NCI-H524 treated with DMSO at 0.1 percent for 48 hours (cell line): ENCODE data around the gene PALLD.

Experiments
- DNase-seq: peaks from one replicate; lab custom pipeline; 2025; lab: John Stamatoyannopoulos, UW

Gene PALLD

DNA sequence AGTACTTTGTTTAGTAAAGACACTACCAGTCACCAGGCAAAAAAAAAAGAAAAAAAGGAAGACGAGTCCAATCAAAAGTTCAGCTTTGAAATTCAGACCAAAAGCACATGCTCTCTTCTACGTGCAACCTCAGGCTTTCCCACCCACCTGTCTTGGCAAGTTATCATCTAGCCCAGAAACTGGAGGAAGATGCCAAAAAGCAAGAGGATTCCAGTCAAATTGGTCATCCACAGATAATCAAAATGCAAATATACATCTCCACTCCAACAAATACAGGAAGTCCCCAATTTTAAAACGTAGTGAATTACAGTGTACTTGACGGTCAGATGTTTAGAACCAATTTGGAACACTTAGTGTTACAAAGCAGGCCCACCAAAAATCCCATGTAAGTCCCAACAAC lies 96.5 kb downstream of the PALLD start:
- no peak for DNase-seq

DNA sequence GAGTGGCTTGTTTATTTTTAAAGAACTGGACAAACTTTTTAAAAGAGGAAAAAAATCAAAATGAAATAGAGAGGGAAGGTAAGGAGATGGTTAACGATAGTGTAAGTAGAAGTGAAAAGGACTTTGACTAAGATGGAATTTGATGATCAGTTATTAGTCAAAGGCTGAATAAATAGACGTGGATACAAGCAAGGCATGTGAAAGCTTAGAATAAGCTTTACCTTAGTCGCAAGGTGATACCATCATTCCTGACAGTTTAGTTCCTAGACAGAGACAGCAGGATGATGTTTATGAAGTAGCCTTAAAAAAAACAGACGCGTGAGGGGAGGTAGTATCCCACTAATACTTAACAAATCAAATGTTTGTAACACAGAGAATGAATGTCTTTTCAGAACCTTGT lies 97.3 kb downstream of the PALLD start:
- no peak for DNase-seq

DNA sequence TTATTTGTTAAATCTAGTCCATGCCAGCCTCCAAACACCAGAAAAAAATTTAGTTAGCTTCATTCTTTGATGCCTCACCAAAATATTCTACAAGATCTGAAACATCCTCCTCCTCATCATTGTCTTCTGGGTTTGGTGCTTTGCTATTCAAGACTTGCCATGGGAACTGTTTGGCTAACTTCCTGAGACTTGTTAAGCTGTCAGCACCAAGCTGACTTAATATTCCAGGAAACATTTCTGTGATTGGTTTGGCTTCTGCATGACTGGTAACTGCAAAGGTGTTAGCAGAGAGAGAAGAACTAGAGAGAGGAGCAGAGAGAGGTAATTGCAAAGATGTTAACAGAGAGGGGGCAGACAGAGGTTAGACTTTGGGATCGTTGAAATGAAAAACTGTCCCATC lies 101.3 kb downstream of the PALLD start:
- DNase-seq, result no peak

DNA sequence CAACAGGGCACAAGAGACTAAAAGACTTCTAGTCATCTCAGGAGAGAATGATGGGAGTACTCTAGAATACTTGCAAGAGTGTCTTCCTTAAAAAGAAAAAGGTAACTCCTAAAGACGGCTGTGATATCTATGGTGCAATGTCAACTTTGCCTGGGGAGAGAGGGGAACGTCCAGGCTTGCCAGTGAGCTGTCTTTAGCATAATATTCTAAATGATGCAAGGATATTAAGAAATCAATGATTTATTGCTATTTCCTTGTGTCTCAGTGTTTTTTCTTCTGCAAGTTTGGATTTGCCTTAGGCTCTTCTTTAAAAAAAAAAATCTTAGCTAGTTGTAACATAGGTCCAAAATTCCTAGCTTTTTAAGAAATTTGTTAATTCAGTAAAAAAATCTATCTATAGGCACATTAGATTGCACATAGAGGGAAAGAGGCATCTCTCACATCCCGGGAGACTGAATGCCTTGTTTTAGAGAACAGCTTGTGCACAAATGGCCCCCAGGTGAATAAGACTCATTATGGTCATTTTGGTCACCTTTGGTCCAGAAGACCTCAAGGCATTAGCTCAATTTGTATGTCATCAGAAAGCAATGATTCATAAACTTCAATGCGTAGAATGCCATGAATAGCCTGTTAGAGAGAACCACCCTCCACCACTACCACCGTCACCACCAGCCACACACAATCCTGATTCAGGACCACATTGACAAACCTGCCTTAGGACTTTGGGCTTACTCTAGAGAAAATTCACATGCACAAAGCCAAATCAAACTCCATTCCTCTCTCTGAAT lies 104.1 kb downstream of the PALLD start:
- no peak for DNase-seq

DNA sequence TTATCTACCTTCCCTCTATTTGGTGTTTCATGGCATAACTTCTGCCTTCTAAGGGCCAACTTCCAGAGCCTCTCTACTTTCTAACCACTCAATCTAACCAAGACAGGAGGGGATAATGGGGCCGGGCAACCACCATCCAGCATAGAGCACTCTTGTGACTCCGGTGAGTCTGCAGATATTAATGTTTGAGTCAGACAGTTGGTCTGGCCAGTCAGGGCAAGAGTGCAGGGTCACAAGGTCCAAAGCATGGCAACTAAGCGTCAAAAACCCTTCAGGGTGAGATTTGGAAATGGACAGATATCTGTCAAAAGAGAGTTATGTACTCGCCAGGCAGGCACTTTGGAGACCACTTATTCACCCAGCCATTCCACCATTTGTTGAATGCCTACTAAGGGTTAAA lies 105.0 kb downstream of the PALLD start:
- no peak for DNase-seq

DNA sequence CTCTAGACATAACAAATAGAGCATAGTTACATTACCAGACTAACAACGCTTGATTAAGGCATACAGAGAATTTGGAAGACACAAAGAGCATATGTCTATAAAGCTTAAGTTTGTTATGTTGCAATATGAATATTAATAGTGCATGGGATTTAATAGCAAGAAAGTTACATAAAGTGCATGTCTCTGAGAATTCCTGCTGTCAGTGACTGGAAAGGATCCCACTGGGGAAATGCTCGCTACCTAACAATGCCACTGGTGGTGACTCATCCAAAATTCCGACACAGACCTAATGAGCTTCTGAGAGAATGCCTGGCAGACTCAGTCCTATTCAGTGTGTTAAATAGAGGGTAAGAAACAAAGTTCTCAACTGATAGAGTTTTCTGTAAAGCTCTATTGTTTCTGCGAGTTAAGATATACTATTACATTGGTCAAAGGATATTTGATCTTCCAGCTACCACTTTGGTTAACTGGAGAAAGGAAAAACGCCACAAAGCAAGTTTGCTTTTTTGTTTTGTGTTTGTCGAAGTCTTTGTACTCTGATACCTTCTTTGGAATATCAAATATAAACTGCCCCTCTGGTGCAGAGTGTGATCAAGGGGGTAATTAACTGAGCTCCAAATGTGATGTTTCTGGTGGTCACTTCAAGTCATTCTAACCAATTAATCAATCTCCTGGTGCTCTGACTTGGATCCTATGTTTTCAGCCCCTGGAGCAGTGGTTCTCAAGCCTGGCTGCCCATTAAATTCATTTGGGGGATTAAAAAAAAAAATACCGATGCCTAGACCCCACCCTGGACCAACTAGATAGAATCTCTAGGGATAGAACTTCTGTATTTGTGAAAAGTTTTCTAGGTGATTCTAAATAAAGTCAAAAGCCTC lies 107.9 kb downstream of the PALLD start:
- DNase-seq, result no peak

DNA sequence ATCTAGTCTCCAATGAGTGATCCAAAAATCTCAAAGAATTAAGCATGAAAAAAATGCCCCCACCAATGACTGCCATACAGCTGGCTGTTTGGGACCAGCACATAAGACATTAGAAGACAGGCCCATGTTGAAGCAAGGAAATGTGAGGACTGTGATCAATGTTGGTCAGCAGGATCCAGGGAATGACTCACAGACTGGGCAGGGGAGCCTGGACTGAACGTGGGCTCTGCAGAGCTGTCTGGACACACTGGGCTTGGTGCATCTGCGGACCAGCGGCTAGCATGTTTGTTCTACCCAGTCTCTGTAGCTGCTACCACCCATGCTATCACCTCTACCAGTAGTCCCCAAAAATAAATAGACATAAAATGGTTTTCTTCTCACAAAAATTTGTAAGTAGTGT lies 108.6 kb downstream of the PALLD start:
- no peak for DNase-seq

DNA sequence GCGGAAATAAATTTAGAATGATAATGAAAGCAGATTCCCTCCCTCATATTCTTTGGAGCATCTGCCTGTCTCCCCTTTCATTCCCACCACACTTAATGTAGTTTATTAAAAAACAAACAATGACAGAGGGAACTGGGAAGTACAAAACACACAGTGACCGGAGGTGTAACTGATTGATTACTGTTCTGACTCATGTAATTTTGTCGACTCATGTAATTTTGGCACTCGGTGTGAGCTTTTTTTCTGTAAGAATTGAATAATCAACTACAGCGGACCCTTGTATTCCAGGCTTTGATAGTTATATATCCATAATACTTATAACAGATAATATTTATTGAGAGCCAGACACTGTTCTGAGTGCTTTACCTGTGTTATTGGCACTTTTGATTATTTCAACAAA lies 110.4 kb downstream of the PALLD start:
- no peak for DNase-seq

DNA sequence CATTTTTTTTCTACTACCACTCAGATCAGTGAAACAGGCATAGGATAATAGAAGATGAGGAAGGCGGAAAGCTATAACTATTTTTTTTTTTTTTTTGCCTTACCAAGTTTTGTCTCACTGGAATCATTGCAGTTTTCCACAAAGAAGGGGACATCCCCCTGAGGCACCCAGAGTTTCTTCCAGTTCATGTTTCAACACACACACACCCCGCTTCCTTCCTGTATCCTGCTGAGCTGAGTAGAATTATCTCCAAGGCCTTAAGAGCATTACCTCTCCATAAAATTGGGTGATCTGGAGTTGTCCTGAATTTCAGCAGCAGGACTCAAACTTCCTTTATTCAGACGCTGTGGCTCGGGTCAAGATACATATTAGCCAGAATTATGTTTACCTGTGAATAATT lies 111.9 kb downstream of the PALLD start:
- no peak for DNase-seq

DNA sequence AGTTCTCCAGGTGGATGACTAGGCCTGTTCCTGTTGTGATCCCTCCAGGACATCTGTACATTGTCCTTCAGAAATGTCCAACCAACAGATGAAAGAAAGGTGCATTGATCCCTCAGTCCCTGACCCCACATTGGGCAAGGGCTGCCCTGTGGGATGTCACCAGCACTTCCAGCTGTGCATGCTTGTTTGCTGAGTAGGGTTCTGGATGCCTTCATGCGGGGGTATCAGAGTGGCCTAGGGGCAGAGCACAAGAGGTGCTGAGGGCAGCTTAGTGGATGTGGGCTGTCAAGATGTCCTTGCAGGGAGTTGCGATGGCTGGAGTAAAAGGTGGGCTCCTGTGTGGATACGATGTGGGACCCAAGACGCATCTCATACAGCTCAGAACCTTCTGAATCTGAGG lies 112.5 kb downstream of the PALLD start:
- DNase-seq, result no peak

DNA sequence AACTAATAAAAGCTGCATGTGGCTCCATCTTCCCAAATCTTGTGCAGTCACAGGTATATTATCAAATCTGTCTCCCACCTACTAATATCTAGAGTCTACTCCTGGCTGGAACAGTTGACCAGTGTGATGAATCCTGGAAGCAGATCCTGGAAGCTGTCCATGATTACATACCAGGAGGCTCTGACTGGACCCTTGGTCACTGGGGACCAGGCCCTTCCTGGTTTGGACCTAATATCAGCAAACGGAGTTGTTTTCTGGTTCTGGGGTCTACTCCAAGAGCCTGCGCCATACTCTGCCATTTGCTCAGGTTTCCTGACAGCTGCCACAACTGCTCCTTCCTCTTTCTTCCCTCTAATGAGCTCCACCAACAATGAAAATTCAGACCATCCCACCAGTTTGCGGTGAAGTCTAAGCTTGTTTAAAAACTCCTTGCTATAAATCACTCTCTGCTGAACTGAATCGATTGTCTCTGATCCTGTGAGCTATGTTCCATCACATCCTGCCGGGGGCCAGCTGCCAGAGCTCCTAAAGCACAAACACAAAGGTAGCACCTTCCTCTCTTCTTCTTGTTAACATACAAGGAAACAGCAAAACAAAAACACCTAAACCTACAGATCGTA lies 114.2 kb downstream of the PALLD start:
- no peak for DNase-seq

DNA sequence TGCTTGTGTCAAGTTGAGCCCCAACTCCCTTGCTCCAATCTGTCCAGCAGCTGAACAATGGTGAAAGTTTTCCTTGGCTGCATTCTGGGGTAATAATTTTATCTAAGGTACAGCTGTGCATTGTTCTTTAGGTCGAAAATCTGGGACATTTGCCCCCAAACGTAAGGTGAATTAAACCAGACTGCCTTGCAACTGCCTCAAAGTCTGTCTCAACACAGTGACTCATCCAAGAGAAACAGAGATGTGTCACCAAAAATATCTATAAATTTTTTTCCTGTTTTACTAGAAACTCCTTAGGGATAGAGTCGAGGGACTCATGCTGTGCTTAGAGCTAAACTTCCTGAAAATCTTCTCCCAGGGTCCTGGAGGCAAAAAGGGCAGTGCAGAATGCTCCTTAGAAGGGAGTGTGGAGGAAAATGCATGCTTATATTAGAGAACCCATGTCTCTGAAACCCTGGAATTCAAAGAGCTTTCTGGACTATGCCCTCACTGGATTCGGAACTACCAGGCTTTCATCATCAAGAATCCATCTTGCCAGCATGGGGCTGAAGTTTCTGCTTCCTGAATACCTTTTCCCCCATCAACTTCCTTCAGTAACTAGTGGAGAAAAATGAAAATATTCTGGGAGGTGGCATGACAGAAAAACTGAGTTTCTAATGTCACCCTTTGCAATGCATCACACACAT lies 115.7 kb downstream of the PALLD start:
- no peak for DNase-seq

DNA sequence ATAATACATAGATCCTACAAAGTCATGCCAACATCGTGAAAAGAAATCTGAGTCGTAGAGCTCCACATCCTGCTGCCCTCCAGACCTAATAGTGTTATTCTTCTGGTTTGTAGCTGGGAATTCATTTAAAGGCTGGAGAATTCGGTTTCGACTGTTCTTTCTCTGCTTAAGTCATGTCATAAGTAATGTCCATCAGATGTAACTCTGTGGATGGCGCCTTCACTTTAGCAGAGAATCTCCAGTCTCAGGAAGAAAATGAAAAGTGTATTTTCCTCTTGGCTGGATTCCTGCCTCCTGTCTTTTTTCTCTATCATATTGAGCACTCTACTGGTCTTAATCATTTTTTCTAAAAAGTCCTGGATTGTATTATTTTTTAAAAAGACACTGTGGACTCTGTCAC lies 117.0 kb downstream of the PALLD start:
- DNase-seq, result no peak

DNA sequence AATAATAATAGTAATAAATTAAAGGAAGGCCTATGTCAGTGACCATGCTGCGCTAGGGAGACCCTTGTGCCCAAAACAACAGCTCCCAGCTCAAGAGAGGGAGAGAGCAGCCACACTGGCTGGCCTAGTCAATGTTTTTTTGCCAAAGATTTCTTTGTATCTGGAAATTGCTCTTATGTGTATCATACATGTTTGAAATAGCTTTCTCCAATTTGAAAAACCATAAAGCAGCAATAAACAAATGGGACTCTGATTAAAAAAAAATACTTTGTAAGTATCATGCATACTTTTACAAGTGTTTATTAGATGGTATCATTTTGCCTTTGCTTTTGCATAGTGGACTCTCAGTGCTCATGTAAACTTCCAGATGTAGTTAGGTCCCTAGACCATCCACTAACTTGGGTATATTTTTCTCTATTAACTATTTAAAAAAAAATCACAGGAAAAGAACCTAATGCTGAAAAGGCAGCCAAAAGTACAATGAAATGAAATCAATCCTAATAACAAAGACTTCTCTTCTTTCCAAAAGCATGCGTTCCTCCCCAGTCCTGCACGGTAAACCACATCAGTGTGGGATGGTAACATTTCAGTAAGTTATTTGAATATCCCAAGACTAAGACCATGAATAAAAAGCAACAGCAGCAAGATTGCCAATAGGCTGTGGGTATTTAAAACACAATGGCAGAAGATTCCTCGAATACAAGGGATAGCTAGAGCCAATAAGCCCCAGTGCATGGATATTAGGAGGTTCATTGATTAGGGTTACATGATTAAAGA lies 117.6 kb downstream of the PALLD start:
- no peak for DNase-seq

DNA sequence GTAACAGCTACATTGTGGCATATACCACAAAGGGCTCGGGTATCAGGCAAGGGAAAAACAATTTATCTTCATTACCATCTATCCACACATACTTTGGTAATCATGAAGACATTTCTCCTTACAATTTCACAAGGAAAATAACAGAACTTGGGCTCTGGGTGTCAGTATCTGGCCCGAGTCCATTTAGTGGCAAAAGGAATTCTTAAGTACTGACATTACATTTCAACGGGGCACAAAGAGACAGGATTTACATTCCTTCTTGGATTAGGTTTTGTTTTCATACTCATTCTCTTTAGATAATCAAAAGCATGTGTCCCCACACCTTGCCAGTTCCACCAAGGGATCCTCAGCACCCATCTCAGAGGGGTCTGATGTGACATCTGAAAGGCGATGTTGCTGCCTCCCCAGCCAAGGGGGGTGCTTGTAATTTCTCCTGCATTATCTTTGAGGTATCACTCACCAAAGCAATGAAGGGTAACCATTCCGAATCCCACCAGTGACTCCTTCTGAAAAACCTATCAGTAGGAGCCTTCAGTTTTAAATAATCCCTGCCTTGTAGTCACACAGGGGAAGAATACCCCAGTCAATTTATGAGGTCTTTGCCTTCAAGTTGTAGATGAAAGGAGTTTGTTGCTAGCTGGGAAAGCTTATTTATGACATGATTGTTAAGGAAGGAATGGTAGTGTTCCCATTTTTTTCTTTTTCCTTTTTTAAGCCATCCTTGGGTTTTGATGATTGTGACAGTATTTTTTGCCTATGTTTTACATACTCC lies 118.6 kb downstream of the PALLD start:
- DNase-seq, result no peak

DNA sequence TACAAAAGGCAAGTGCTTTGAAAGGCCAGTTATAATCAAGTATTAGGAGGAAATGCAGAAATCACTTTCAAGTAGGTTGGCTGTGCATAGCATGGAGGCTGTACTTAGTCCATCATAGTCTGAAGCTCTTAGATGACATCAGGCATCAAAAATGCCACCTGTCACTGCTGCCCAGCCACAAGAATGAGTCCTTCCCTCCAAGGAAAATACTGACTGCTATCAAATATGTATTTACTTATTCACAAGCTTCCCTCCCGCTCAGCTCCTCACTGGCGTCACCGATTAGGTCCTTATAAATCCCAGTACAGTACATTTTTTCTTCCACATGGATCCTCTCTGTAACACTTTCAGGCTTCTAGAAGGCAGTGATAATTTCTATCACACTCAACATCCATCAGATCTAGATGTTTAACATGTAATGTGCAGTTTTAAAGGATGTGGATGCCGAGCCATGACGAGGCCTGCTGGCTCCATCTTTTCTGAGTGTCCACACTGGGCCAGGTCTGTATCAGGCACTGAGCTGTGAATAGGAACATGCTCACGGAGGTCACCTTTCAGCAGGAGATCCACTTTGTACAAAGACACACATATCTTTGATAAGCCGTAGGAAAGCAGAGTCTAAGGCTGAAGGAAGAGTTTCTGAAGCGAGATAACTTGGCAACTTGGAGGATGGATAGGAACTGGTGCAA lies 121.9 kb downstream of the PALLD start:
- DNase-seq, result no peak

DNA sequence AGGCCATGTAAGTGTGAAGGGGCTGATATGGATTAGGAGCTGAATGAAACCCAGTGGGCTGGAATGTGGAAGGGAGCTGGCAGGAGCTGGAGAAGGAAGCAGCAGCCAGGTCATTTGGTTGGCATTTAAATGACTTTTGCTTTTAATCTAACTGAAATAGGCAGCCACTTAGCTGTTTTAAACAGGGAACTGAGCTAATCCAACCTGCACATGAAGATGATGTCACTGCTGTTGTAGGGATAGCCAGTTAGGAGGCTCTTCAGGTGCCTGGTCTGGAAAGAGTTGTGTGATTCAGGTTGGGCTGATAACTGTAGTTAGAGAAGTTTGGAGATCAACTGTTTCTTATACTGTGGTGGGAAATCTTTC lies 122.4 kb downstream of the PALLD start:
- no peak for DNase-seq

DNA sequence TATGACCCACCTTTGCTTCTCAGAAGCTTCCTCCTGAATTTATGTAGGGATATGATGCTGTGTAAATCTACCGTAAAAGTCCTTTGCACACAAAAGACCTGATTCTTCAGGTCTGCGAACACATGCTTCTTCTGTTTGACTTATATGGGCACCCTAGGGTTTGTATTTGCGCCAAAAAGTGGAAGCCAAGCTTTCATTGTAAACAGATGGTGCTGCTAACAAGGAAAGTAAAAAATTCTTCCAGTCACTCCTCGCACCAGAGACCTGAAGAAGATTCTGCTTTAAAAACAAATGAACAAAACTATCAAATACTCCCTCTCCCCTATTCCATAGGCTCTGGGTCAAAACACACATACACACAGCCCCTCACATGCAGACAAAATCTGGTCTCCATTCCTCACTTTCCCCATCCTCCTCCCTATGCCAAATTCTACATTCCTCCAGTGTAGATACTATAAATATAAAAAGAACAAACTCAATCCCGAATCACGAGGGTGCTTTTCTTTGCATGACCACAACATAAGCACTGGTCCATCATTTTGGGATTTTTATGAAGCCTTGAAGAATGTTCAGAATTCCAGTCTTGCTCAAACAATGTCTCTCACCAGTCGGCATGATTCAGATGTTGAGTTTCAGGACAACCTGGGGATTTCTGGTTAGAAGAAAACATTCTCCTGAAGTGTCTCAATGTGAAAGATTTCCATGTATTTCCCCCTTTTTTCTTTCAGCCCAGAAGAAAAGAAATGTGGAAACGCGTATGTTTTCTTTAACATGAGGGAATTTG lies 125.1 kb downstream of the PALLD start:
- no peak for DNase-seq

DNA sequence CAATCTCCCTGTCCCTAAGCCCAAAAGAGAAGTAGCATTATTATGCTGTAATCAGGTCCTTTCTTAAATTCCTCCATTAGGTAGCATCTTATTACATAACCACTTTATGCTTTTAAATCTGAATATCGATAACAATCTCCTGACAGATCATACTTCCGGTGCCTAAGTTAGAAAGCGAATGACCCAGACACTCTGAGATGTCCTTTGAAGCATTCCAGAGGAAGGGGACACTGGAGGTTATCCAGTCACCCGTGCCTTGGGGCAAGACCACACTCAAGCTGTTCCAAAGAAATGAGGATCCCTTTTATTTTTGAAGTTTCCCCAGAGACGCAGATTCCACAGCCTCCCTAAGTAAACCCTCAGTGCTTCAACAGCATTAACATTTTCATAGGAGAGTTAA lies 125.7 kb downstream of the PALLD start:
- DNase-seq, result no peak

DNA sequence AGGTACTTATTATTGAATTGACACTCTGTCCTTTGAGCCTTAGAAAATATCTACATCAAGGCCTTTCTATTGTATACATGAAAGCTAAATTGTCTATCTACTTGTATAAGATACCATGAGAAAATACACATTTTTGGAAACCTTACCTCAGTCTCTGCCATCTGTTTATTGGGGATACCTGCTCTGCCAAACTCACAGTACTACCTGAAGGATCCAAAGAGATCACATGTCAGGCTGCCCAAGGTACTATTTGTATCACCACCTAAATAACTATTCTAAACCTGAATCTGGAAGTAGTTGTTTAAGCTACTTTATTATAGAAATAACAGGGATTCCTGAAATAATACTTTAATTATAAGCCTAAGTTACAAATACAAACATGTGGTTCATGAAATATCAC lies 126.2 kb downstream of the PALLD start:
- DNase-seq, result no peak
